KOPT-K1 (cell line): ENCODE data around the gene DRC7.

ENCODE experiments used
- H3K27ac ChIP-seq: fragments of 200-600 bp; sonication (generic); 2 replicates; pipeline ENCODE4 v1.5.1; 2016; ENCODE audit warnings: antibody characterized with exemption, mild to moderate bottlenecking, low read depth, low read length; ENCODE audit not compliant: poor library complexity, severe bottlenecking
- H3K36me3 ChIP-seq: fragments of 200-600 bp; sonication (generic); 2 replicates; pipeline ENCODE4 v1.5.1; 2017; ENCODE audit warnings: antibody characterized with exemption, mild to moderate bottlenecking, low read length, moderate library complexity; ENCODE audit not compliant: insufficient read depth
- H3K9me3 ChIP-seq: fragments of 200-600 bp; sonication (generic); 2 replicates; pipeline ENCODE4 v1.5.1; 2017; ENCODE audit warnings: antibody characterized with exemption, low read length, mild to moderate bottlenecking; ENCODE audit not compliant: insufficient read depth, poor library complexity, severe bottlenecking

Gene DRC7

DNA sequence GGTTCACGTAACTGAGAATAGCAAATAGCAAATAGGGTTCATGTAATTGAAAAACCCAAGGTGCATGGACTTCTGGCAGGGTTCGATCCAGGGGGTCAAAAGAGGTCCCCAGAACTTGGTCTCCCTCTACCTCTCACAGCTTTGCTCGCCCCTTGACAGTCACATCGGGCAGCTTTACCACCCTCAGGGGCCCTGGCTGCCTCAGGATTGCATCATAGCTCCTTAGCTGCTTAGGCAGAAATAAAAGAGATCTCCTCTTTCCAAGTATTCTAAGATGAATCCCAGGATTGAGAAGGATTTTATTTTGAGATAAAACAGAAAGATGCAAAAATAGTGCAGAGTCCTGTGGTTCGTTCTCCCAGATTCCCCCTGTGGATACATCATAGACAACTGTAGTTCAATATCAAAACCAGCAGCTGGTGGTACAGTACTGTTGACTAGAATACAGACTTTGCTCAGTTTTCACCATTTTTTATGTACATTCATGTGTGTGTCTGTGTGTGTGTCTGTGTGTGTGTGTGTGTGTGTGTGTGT, 13.7 kb upstream of the DRC7 start:
- no peaks in the 10 kb centered on the region for H3K9me3 ChIP-seq

DNA sequence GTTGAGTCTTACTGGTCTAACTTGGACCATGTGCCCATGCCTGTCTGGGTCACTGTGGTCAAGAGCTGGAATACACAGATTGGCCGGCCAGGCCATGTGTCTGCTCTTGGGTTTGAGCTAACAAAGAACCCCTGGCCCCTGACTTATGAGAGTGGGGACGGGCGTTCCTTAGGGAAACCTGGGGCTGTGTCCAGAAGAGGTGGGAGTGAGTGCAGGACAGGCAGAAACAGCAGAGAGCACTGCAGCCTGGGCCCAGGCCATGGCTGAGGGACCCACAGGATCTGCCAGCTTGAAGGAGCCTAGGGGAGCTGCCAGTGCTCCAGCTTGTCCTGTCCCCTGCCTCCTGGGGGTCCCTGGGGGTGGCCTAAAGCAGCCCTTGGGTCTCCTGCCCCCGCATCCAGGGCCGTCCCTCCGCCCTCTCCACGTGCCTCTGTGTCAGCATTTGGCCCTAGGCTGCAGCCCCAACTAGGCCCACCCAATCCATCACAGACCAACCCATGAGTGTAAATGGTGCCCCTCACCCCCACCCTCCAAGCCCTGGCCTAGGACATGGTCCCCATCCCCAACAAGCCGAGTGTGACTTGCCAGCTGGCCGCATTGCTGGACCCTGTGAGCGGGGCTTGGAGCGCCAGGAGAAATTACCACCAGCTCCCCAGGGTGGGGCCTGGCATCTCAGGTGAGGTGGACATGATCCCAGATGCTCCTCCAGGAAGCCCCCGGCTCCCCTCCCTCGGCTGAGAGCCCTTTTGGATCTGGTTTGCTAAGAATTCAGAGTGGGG, 12.5 kb upstream of the DRC7 start:
- Histone ChIP-seq H3K36me3 (no peaks in the 10 kb centered on the region), H3K9me3 (no peaks in the 10 kb centered on the region), H3K27ac (no peak overlapping the region)

More for the DNA sequence above, 13.7 kb upstream of the DRC7 start:
- Histone ChIP-seq H3K27ac (no peak overlapping the region), H3K36me3 (no peaks in the 10 kb centered on the region)

DNA sequence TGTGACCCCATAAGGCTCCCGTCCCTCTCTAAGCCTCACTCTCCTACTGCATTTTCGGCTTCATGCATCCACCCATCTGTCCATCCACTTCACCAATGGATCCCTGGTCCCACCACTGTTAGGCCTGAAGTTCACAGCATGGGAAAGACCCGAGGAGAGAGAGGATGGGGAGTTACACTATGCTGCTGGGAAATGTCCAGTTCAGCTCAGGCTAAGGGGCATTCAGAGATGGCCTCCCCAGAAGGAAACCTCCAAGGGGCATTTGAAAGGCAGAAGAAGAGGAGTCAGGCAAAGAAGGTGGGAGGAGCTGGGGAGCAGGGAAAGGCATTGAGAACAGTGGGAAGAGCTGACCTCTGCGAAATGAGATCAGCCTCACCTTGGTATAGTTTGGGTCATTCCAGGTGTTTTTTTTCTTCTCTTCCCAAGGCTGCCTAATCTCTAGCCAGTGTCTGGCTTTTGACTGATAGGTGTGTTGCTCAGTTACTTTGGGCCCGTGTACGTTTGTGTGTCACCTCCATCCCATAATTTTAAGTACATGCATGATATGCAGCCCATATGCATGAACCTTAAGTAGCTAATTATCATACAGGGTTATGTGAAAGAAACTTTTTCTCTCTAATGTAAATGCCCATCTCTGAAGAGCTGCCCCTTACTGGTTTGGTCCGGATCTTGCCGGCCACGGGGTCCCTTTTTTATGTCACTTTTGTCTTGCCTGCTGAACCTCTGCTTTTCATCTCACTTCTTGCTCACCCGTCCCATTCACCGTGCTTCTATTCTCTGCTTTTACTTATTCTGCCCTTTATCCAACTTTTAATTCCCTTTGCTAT, 11.6 kb upstream of the DRC7 start:
- no peak overlapping the region for H3K27ac ChIP-seq
- H3K36me3 ChIP-seq, result no peaks in the 10 kb centered on the region
- H3K9me3 ChIP-seq, result no peaks in the 10 kb centered on the region

DNA sequence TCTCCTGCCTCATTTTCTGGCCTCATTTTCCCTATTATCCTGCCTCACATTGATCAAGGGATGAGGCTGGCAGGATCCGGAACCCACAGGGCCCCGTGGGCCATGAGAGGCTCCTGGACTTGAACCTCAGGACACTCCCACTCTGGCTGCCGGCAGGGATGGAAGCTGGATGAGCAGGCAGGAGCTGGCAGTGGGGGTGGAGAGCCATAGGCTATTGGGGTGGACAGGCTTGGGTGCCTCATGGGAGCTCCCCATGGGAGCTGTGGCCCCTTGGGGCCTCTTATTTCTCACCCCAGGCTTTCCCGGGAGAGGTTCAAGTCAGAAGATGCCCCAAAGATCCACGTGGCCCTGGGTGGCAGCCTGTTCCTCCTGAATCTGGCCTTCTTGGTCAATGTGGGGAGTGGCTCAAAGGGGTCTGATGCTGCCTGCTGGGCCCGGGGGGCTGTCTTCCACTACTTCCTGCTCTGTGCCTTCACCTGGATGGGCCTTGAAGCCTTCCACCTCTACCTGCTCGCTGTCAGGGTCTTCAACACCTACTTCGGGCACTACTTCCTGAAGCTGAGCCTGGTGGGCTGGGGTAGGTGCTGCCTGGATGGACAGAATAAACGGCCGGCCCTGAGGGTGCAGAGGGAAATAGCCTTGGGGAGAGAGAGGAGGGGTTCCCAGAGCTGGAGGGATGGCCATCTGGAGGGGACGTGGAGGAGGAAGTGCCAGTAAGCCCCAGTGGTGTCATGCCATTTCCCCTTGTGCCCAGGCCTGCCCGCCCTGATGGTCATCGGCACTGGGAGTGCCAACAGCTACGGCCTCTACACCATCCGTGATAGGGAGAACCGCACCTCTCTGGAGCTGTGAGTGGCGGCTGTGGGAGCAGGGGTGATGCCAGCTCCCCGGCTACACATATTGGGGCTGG, 10.7 kb upstream of the DRC7 start:
- no peaks in the 10 kb centered on the region for H3K36me3 ChIP-seq
- H3K9me3 ChIP-seq, result no peaks in the 10 kb centered on the region
- H3K27ac ChIP-seq, result no peak overlapping the region

DNA sequence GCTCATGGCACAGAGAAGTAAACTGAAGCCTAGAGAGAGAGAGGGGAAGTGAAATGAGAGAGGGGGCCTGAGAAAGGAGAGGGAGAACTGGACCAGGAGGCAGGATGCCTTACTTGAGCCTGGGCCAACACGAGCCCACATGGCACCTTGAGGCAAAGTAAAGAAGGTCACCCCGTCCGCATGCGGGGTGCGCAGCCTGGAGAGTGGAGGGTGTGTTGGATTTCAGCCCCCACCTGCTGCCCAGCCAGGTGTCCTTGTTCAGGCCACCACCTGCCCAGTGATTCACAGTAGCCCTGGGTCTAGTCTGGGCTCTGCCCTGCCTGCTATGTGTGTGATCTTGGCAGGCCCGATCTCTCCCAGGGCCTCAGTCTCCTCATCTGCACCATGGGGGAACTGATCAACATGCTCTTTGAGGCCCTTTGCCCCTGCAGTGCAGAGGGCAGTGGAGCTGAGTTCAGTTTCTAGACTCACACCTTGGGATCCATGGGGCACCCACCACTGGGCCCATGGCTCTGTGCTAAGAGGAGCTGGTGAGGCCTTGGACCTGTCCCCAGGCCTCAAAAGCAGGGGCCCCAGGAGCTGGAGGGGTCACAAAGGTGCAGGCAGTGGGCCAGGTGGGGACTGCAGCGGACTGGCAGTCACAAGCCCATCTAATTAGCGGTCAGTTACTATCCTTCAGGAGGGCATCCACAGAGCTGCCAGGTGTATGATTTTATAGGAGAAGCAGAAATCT, 9.8 kb upstream of the DRC7 start:
- peak overlapping the region; percentile 7 for H3K27ac ChIP-seq
- no peaks in the 10 kb centered on the region for H3K36me3 ChIP-seq
- no peaks in the 10 kb centered on the region for H3K9me3 ChIP-seq

DNA sequence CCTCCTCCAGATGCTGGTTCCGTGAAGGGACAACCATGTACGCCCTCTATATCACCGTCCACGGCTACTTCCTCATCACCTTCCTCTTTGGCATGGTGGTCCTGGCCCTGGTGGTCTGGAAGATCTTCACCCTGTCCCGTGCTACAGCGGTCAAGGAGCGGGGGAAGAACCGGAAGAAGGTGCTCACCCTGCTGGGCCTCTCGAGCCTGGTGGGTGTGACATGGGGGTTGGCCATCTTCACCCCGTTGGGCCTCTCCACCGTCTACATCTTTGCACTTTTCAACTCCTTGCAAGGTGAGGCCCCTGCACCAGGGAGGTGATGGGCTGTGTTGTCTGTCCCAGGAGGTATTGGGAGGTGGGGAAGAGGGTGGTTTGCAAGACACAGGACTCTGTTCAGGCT, 9.0 kb upstream of the DRC7 start:
- peak overlapping the region; percentile 100 for H3K27ac ChIP-seq
- no peaks in the 10 kb centered on the region for H3K9me3 ChIP-seq

DNA sequence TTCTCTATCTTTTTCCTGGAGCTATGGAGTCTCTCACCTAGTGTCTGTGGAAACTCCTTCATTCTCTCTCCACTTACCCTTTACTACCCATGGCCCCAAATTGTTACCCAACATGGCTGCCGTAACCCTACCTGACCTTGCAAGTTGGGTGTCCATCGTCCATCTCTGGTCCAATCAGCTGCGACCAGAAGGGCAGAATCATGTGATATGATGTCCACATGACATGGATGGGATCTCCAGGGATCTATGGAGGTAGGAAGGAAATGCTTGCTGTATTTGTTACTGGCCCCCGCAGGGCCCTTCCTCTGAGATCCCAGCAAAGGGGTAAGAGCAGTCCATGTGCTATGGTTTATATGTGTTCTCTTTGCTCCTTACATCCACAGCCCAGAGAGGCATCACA, 8.0 kb upstream of the DRC7 start:
- H3K27ac ChIP-seq, result peak overlapping the region; percentile 100
- H3K36me3 ChIP-seq, result no peaks in the 10 kb centered on the region
- H3K9me3 ChIP-seq, result no peaks in the 10 kb centered on the region

More for the DNA sequence above, 9.0 kb upstream of the DRC7 start:
- no peaks in the 10 kb centered on the region for H3K36me3 ChIP-seq

DNA sequence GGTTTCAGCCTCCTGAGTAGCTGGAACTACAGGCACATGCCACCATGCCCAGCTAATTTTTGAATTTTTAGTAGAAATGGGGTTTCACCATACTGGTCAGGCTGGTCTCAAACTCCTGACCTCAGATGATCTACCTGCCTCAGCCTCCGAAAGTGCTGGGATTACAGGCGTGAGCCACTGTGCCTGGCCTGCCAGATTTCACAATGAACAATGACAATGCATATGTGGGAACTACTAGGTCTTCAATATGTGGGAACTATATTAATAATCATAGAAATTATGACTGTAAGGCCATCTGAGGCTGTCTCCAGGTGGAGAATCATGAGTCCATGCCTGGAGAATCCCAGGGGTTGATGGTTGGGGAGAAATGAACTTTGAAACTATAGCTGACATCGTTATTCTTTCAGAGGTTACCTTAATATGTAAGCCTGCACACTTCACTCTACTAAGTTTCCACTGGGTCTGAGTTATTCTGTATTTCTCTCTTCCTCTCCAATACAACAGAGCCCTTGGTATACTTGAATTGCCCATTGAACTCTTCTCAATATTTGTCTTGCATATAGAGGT, 7.2 kb upstream of the DRC7 start:
- Histone ChIP-seq H3K9me3 (no peaks in the 10 kb centered on the region), H3K27ac (peak overlapping the region; percentile 100), H3K36me3 (no peaks in the 10 kb centered on the region)

DNA sequence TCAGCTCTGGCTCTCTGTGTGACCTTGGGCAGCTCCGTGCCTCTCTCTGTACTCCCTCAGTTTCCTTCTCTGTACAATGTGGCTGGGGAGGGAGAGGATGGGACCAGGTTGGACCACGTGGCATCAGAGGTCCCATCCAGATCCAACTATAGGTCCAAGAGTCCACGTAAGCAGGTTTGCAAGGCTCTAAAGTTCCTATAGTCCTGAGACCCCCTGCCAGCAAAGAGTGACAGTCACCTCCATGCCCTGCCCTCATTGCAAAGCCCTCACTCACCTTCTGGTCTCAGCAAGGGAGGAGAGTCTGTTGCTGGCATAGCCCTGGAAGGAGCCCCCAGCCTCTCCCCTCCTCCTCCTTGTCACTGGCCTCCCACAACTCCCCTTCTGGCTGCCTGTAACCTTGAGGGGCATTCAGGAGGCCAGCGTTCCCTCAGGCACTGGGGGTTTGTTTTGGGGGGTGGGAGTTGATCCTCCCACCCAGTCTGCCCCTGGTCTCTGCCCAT, 6.1 kb upstream of the DRC7 start:
- Histone ChIP-seq H3K27ac (peak overlapping the region; percentile 100), H3K36me3 (no peaks in the 10 kb centered on the region), H3K9me3 (no peaks in the 10 kb centered on the region)

DNA sequence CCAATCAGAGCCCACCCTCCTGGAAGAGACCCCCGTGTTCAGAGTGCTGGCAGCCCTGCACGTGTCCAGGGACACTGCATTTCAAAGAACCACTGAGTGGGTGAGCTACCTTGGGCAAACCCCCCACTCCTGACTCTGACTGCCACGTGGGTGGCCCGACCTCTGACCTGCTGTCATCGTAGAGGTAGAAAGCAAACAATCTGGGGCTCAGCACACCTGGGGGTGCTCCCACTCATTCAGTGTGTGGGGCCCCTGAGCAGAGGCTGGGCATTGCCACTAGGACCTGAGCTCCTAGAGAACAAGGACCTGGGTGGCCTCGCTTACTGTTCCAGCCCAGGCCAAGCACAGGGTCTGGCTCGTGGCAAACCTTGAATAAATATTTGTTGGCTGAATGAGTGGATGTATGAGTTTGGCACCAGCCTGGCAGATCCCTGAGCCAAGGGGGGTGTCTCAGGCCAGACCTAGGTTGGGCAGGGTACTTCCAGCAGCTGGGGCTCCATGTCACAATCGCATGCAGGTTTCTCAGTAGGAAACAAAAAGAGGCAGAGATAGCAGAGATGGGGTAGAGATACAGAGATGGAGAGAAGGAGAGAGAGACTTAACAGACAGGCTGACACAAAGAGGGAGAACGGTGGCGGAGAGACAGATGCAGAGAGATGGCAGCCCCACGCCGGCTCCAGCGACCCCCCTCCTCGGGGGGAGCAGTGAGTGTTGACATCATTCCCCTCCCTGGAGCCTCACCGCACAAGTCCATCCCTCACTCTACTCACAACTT, 5.4 kb upstream of the DRC7 start:
- Histone ChIP-seq H3K27ac (peak overlapping the region; percentile 100), H3K9me3 (no peaks in the 10 kb centered on the region), H3K36me3 (no peaks in the 10 kb centered on the region)

DNA sequence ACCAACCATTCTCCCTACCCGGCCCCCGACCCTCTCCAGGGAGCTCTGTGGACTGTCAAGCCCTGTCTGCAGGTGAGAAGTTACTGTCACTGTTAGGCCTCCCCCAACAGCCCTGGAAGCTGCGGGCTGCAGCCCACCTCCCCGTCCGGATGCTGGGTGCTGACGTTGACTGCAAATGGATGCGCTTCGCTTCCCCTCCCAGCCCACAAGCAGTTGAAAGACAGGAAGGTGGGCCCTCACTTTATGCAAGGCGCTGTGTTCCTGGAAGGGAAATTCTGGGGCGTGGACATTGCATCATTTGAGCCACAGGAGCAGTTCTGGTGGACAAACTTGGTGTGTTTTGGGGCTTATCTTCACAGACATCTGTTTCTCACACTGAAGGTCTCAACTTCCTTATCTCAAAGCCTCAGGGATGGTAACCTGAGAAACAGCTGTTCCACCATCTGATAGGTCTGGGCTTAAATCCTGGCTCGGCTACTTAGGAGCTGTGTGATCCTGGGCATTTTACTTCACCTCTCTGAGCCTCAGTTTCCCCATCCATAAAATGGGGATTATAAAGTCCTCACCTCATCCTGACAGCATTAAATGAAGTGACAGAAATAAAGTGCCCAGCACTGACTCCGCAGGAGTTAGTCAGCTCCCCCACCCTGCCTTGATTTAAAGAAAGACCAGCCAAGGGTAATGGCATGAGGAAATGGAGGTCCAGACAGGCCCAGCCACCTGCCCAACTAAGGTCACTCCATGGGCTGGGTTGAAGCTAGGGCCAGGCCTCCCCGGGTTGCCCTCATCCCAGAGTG, 4.6 kb upstream of the DRC7 start:
- Histone ChIP-seq H3K36me3 (no peaks in the 10 kb centered on the region), H3K27ac (peak overlapping the region; percentile 100), H3K9me3 (no peaks in the 10 kb centered on the region)

DNA sequence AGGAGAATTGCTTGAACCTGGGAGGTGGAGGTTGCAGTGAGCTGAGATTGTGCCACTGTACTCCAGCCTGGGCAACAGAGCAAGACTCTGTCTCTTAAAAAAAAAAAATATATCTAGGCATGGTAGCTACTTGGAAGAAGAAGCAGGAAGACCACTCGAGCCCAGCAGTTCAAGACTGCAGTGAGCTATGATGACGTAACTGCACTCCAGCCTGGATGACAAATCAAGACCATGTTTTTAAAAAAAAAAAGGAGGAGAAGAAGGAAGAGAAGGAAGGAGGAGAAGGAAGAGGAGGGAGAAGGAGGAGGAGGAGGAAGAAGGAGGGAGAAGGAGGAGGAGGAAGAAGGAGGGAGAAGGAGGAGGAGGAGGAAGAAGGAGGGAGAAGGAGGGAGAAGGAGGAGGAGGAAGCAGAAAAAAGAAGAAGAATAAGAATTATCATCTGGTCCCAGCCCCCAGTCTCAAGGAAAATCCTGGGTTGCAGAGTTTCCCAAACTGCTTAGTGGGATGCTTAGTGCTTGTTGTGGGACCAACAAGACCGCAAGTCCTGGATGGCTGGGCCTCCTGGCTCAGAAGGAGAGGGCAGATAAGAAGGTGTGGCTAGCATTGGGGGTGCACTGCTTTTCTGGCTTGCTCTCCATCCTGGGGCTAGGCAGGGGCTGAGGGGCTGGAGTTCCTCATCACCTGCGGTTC, 3.7 kb upstream of the DRC7 start:
- Histone ChIP-seq H3K9me3 (no peaks in the 10 kb centered on the region), H3K27ac (peak overlapping the region; percentile 100), H3K36me3 (no peaks in the 10 kb centered on the region)
